HepG2 (cell line): ENCODE measurements around the gene THOC7. TPM values are rescaled to one million over a fixed set of nuclear protein-coding genes. Genes with fewer than 3 reads are reported as not detected.

Experiments
- ATAC-seq: fragments of 200-7000 bp; cut with Tn5 transposase; 3 replicates; pipeline ENCODE4 v1.9.1; 2020; ENCODE audit warnings: mild to moderate bottlenecking, moderate library complexity
- BruUV-seq: library from RNA; stranded (reverse); fragments of 400-500 nt; replicated peaks from 2 replicates; lab custom pipeline; 2021; lab: Mats Ljungman, UMichigan
- CTCF ChIA-PET: fragments of 300-600 bp; formaldehyde crosslinking; extraction: SDS; loops from one replicate; lab custom pipeline; 2021; ENCODE audit warnings: low total read pairs, inconsistent platforms, low intra/inter-chr PET ratio; lab: Yijun Ruan, JAX
- POLR2A ChIA-PET: fragments of 350-600 bp; sonication (Branson Sonifier 250); formaldehyde crosslinking; loops from one replicate; lab custom pipeline; 2020; ENCODE audit warnings: antibody characterized with exemption, inconsistent platforms; lab: Yijun Ruan, JAX
- DNase-seq: peaks from one replicate; pipeline ENCODE4 v3.0.0-alpha.2; 2015; ENCODE audit warnings: low spot score
- FAIRE-seq: peaks from 3 replicates; lab custom pipeline; 2011; peaks lifted over from hg19 to GRCh38; lab: Jason Lieb, UNC
- H2AFZ ChIP-seq: one replicate; pipeline ENCODE4 v1.6.1; 2011; ENCODE audit warnings: low read length, inconsistent platforms
- H3K27ac ChIP-seq: fragments of 300-600 bp; 3 replicates; pipeline ENCODE4 v1.8.0; 2011; ENCODE audit warnings: mixed run types, mild to moderate bottlenecking, mixed read lengths, low read length, inconsistent platforms; ENCODE audit not compliant: insufficient read depth; ENCODE audit errors: extremely low read length
- H3K27me3 ChIP-seq, 2 experiments: fragments of 200-600 bp in 1 of 2; 2 replicates in 1 of 2; 3 replicates in 1 of 2; pipeline versions ENCODE4 v1.6.0 to v1.8.0; 2011; ENCODE audit warnings: low read length in 2 of 2, mild to moderate bottlenecking in 2 of 2, moderate library complexity in 2 of 2, inconsistent platforms in 1 of 2; ENCODE audit not compliant: insufficient read depth in 2 of 2, control insufficient read depth in 1 of 2
- H3K36me3 ChIP-seq, 2 experiments: fragments of 200-600 bp in 1 of 2; replicated peaks in 1 of 2; 2 replicates in 1 of 2; 3 replicates in 1 of 2; pipeline versions ENCODE4 v1.5.1 to v1.8.0; 2011; ENCODE audit warnings: low read length in 2 of 2, inconsistent platforms in 1 of 2; ENCODE audit not compliant: insufficient read depth in 2 of 2, control insufficient read depth in 1 of 2
- H3K4me1 ChIP-seq: 2 replicates; pipeline ENCODE4 v1.5.1; 2012; ENCODE audit warnings: low read length, inconsistent platforms; ENCODE audit not compliant: insufficient read depth
- H3K4me2 ChIP-seq: 2 replicates; pipeline ENCODE4 v1.6.0; 2011; ENCODE audit warnings: low read depth, low read length, inconsistent platforms
- H3K4me3 ChIP-seq, 3 experiments: fragments of 200-600 bp in 1 of 3; sonication (generic), shearing (Covaris generic) in 1 of 3; replicated peaks in 1 of 3; 2 replicates each; pipeline ENCODE4 v1.5.1; 2011 to 2016; ENCODE audit warnings: low read length in 3 of 3, inconsistent platforms in 2 of 3, low read depth in 2 of 3, mild to moderate bottlenecking in 2 of 3, control low read depth in 1 of 3, mixed read lengths in 1 of 3; ENCODE audit not compliant: insufficient read depth in 1 of 3
- H3K79me2 ChIP-seq: one replicate; pipeline ENCODE4 v1.6.1; 2011; ENCODE audit warnings: low read length, inconsistent platforms; ENCODE audit not compliant: insufficient read depth
- H3K9ac ChIP-seq: 2 replicates; pipeline ENCODE4 v1.6.0; 2011; ENCODE audit warnings: mild to moderate bottlenecking, low read depth, low read length, inconsistent platforms; ENCODE audit not compliant: insufficient read depth
- H3K9me3 ChIP-seq: 2 replicates; pipeline ENCODE4 v1.5.1; 2012; ENCODE audit warnings: mild to moderate bottlenecking, low read length
- H4K20me1 ChIP-seq: 2 replicates; pipeline ENCODE4 v1.6.0; 2011; ENCODE audit warnings: inconsistent platforms, mild to moderate bottlenecking, low read length, moderate library complexity; ENCODE audit not compliant: insufficient read depth
- ASH2L ChIP-seq: fragments of 300-600, 200-600 bp; sonication (generic); IDR thresholded peaks from 2 replicates; pipeline ENCODE4 v1.7.0; 2017; ENCODE audit warnings: low read depth, mild to moderate bottlenecking, moderate library complexity, mixed read lengths, low read length; ENCODE audit not compliant: insufficient read length
- EZH2 ChIP-seq: conservative IDR thresholded peaks from 2 replicates; pipeline ENCODE4 v1.6.1; 2012; ENCODE audit warnings: mild to moderate bottlenecking, low read depth, low read length, moderate library complexity
- FOXA1 ChIP-seq, 2 experiments: fragments of 450-650 bp in 1 of 2; sonication (generic) in 1 of 2; formaldehyde crosslinking in 1 of 2; IDR thresholded peaks; 2 replicates each; pipeline versions ENCODE4 v1.4.0 to v1.6.1; 2016 to 2020; ENCODE audit warnings: missing genetic modification reagents in 1 of 2
- FOXO1 ChIP-seq: sonication (generic); formaldehyde crosslinking; IDR thresholded peaks from 2 replicates; pipeline ENCODE4 v1.4.0; 2020; ENCODE audit warnings: missing genetic modification reagents
- HCFC1 ChIP-seq: fragments of 150-350 bp; IDR thresholded peaks from 2 replicates; pipeline ENCODE4 v1.6.1; 2014; ENCODE audit warnings: low read depth, low read length
- HES4 ChIP-seq: sonication (generic); formaldehyde crosslinking; IDR thresholded peaks from 2 replicates; pipeline ENCODE4 v1.9.0; 2021; ENCODE audit warnings: mild to moderate bottlenecking, missing genetic modification reagents, borderline replicate concordance
- IRX3 ChIP-seq: sonication (generic); formaldehyde crosslinking; IDR thresholded peaks from 2 replicates; pipeline ENCODE4 v1.8.1; 2023; ENCODE audit warnings: mild to moderate bottlenecking, low read depth, missing genetic modification reagents, borderline replicate concordance
- JUN ChIP-seq: sonication (generic); formaldehyde crosslinking; IDR thresholded peaks from 2 replicates; pipeline ENCODE4 v1.4.0; 2020; ENCODE audit warnings: mild to moderate bottlenecking, missing genetic modification reagents
- KLF9 ChIP-seq: IDR thresholded peaks from 2 replicates; pipeline ENCODE4 v1.6.1; 2016; ENCODE audit warnings: low read depth
- MXD4 ChIP-seq: IDR thresholded peaks from 2 replicates; pipeline ENCODE4 v1.6.1; 2016; ENCODE audit warnings: mild to moderate bottlenecking, missing biosample characterization, missing genetic modification reagents
- NCOA5 ChIP-seq: sonication (generic); formaldehyde crosslinking; IDR thresholded peaks from 2 replicates; pipeline ENCODE4 v1.4.0; 2020; ENCODE audit warnings: missing genetic modification reagents
- NFYC ChIP-seq: IDR thresholded peaks from 2 replicates; pipeline ENCODE4 v1.6.1; 2016; ENCODE audit warnings: missing genetic modification reagents, missing compliant biosample characterization
- NR2F6 ChIP-seq, 2 experiments: IDR thresholded peaks; 2 replicates each; pipeline ENCODE4 v1.6.1; 2016; ENCODE audit warnings: antibody characterized with exemption in 1 of 2, mild to moderate bottlenecking in 1 of 2
- XBP1 ChIP-seq: sonication (generic); formaldehyde crosslinking; IDR thresholded peaks from 2 replicates; pipeline ENCODE4 v1.5.0; 2020; ENCODE audit warnings: missing genetic modification reagents
- ZBTB7A ChIP-seq: sonication (generic); formaldehyde crosslinking; IDR thresholded peaks from 2 replicates; pipeline ENCODE4 v1.8.0; 2022; ENCODE audit warnings: mild to moderate bottlenecking, missing genetic modification reagents
- ZC3H4 ChIP-seq: sonication (generic); formaldehyde crosslinking; IDR thresholded peaks from 2 replicates; pipeline ENCODE4 v1.4.0; 2020; ENCODE audit warnings: missing genetic modification reagents, borderline replicate concordance
- ZFP90 ChIP-seq: sonication (generic); formaldehyde crosslinking; IDR thresholded peaks from 2 replicates; pipeline ENCODE4 v1.8.0; 2022; ENCODE audit warnings: missing genetic modification reagents, mild to moderate bottlenecking, inconsistent platforms, borderline replicate concordance
- ZMYM3 ChIP-seq: sonication (generic); formaldehyde crosslinking; IDR thresholded peaks from 2 replicates; pipeline ENCODE4 v1.5.1; 2020; ENCODE audit warnings: mild to moderate bottlenecking, missing genetic modification reagents
- ZNF205 ChIP-seq: IDR thresholded peaks from 2 replicates; pipeline ENCODE4 v1.6.1; 2018; ENCODE audit warnings: missing biosample characterization, missing genetic modification reagents
- ZNF619 ChIP-seq: sonication (generic); formaldehyde crosslinking; IDR thresholded peaks from 2 replicates; pipeline ENCODE4 v1.4.0; 2020; ENCODE audit warnings: mild to moderate bottlenecking, missing genetic modification reagents
- ZNF891 ChIP-seq: sonication (generic); formaldehyde crosslinking; IDR thresholded peaks from 2 replicates; pipeline ENCODE4 v1.5.0; 2020; ENCODE audit warnings: mild to moderate bottlenecking, missing genetic modification reagents
- whole genome bisulfite sequencing: methylation state at CpG from one replicate; pipeline ENCODE4 v1.1.6; 2017; ENCODE audit warnings: low lambda C conversion rate; 5-methylcytosine and 5-hydroxymethylcytosine counted together
- in situ Hi-C: cut with HindIII; loops from 2 replicates; pipeline ENCODE4 v1.10.0; 2017; ENCODE audit warnings: low pct_unique_long_range_greater_than_20kb; ENCODE audit not compliant: extremely low pct_ligation_motif_present
- intact Hi-C: fragments of 100-400 bp; cut with micrococcal nuclease; formaldehyde crosslinking; loops from one replicate; pipeline ENCODE4 v1.10.0; 2022; ENCODE audit not compliant: unreplicated experiment
- polyA plus RNA-seq, 8 experiments: library from polyadenylated mRNA; depleted of rRNA in 3 of 8; stranded (reverse) in 7 of 8; unstranded in 1 of 8; fragments of >200 nt; fragmentation: Illumina TruSeq in 4 of 8; extraction: Trizol in 4 of 8; gene quantifications; 2 replicates each; pipeline versions ENCODE4 v1.2.1 to v1.2.3, GENCODE V29; 2011 to 2016; ENCODE audit warnings: low read depth in 4 of 8, missing spikeins in 1 of 8, mixed read lengths in 1 of 8; ENCODE audit not compliant: insufficient read depth in 1 of 8
- total RNA-seq, 5 experiments: library from RNA; depleted of rRNA; stranded (reverse); fragments of >200 nt; fragmentation: Illumina TruSeq; extraction: Trizol; gene quantifications; 2 replicates each; pipeline ENCODE4 v1.2.3, GENCODE V29; 2016; ENCODE audit warnings: low read depth in 1 of 5
- TF ChIP-seq, protein P1 (sequence below): sonication (generic); IDR thresholded peaks from 2 replicates; pipeline ENCODE4 v1.6.1; 2016; ENCODE audit warnings: low read depth, borderline replicate concordance

Gene THOC7
- total and polyA plus RNA-seq, 2 of the 13 experiments (the other 11 are each of a cell fraction or from before 2014, with no cell fraction given) = 32.8 to 63.5 TPM

DNA sequence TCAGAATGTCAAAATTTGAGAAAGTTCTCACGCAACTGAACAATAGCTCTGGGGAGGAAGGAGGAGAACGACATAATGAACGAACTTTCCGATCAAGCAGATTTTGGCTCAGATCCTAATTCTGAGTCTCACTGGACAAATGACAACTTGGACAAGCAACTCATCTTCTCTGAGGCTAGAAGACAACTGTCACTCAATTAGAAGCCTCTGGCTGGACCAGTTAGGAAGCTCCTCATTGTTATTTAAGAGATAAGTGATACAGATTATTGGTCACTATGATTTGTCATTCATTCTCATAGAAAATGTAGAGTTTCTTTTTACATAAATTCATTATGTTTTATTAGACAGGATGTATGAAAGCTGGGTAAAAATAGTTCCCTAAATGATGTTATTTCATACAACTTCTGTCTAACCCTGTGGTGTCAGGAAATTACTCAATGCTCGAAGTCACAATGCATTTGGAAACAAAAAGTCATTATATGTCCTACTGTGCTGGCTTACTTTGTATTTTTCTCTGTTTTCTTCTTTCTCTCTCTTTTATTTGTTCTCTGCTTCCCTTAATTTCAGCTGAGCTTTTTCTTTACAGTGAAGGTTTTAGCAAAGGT, 55.5 kb downstream of the THOC7 start:
- no peaks in the 10 kb centered on the region for H3K9me3 ChIP-seq
- H3K79me2 ChIP-seq = no peaks in the 10 kb centered on the region
- in situ Hi-C loops = loop anchor here (25.0 kb wide), 1 partner anchor 1171 kb away; no protein-coding TSS in a partner anchor
- ChIA-PET CTCF (no interaction called here), POLR2A (no interaction called here)
- intact Hi-C loops = no loop called here
- DNase-seq = no peak
- H3K27ac ChIP-seq = no peak overlapping the region
- BruUV-seq = no TSS peak
- H3K4me3 ChIP-seq = no peak overlapping the region
- WGBS = 74% methylated on average over 5 of the region's 5 CpGs
- ATAC-seq = no peak
- no peak for FAIRE-seq
- H4K20me1 ChIP-seq = no peaks in the 10 kb centered on the region
- peaks cover 16% of the 10 kb centered on the region for H3K4me1 ChIP-seq
- no peaks in the 10 kb centered on the region for H3K36me3 ChIP-seq
- no peak overlapping the region for H3K4me2 ChIP-seq
- no peaks in the 10 kb centered on the region for H3K27me3 ChIP-seq
- H3K9ac ChIP-seq = no peak overlapping the region
- no peak for TF ChIP-seq XBP1 (CRISPR knock-in tag)
- TF ChIP-seq IRX3 (CRISPR knock-in tag) = no peak
- TF ChIP-seq EZH2 = no peak
- no peak for TF ChIP-seq MXD4 (CRISPR knock-in tag)
- no peak for TF ChIP-seq FOXA1 (IDR thresholded peaks at IDR 0.05)
- TF ChIP-seq FOXA1 (CRISPR knock-in tag; IDR thresholded peaks at IDR 0.05) = no peak
- no peak for TF ChIP-seq KLF9 (CRISPR knock-in tag)
- no peak for TF ChIP-seq ZNF619 (CRISPR knock-in tag)
- no peak for TF ChIP-seq FOXO1 (CRISPR knock-in tag)
- no peak for TF ChIP-seq ZC3H4
- TF ChIP-seq ZBTB7A = no peak
- H2AFZ ChIP-seq = no peak overlapping the region

DNA sequence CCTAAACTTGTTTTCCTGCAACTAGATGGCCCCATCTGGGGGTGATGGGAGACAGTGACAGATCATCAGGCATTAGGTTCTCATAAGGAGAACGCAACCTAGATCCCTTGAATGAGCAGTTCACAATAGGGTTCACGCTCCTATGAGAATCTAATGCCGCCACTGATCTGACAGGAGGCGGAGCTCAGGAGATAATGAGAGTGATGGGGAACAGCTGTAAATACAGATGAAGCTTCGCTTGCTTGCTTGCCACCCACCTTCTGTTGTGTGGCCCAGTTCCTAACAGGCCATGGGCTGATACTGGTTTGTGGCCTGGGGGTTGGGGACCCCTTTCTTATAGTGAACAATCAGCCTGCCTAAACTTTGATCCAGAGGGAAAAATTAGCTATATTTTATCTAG, 59.7 kb downstream of the THOC7 start:
- Histone ChIP-seq H3K27ac (no peak overlapping the region), H3K36me3 (no peaks in the 10 kb centered on the region), H3K79me2 (no peaks in the 10 kb centered on the region), H3K4me3 (no peak overlapping the region), H3K4me2 (no peak overlapping the region), H3K27me3 (no peaks in the 10 kb centered on the region), H3K9ac (no peak overlapping the region), H2AFZ (no peak overlapping the region), H4K20me1 (no peaks in the 10 kb centered on the region), H3K9me3 (no peaks in the 10 kb centered on the region), H3K4me1 (peaks cover 4% of the 10 kb centered on the region)
- 80% methylated on average over 5 of the region's 5 CpGs for WGBS
- ChIA-PET POLR2A (no interaction called here), CTCF (no interaction called here)
- in situ Hi-C loops = loop anchor here (25.0 kb wide), 1 partner anchor 1167 kb away; no protein-coding TSS in a partner anchor
- ATAC-seq (no peak), DNase-seq (no peak), FAIRE-seq (no peak)
- intact Hi-C loops = no loop called here
- BruUV-seq = no TSS peak
- TF ChIP-seq ZMYM3 (CRISPR knock-in tag) (no peak), NCOA5 (no peak), NFYC (CRISPR knock-in tag) (no peak), NR2F6 (IDR thresholded peaks at IDR 0.05) (no peak), NR2F6 (CRISPR knock-in tag; IDR thresholded peaks at IDR 0.05) (no peak), ASH2L (no peak), ZNF205 (CRISPR knock-in tag) (no peak), ZNF891 (CRISPR knock-in tag) (no peak), ZFP90 (CRISPR knock-in tag) (no peak), HCFC1 (no peak), HES4 (no peak), JUN (CRISPR knock-in tag) (no peak)
- TF ChIP-seq, protein P1, sequence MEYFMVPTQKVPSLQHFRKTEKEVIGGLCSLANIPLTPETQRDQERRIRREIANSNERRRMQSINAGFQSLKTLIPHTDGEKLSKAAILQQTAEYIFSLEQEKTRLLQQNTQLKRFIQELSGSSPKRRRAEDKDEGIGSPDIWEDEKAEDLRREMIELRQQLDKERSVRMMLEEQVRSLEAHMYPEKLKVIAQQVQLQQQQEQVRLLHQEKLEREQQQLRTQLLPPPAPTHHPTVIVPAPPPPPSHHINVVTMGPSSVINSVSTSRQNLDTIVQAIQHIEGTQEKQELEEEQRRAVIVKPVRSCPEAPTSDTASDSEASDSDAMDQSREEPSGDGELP = no peak
